B cell (primary cell): ENCODE data around the gene GGTA1.

ENCODE experiments used
- CTCF ChIP-seq: fragments of 200-600 bp; IDR thresholded peaks from one replicate; pipeline ENCODE4 v1.8.0; 2022; ENCODE audit warnings: antibody characterized with exemption, mild to moderate bottlenecking
- EZH2 ChIP-seq: IDR thresholded peaks from 2 replicates; pipeline ENCODE4 v1.6.1; 2012; ENCODE audit warnings: borderline replicate concordance, low read depth, mild to moderate bottlenecking, moderate library complexity, low read length; ENCODE audit not compliant: insufficient read depth, poor library complexity, severe bottlenecking

GRCh38 chr9:121483049-121483448 is 16.6 kb downstream of the GGTA1 start:
- TF ChIP-seq CTCF (no peak), EZH2 (no peak)
